ENCODE measurements around the gene HLA-DMA.

Gene HLA-DMA

DNA sequence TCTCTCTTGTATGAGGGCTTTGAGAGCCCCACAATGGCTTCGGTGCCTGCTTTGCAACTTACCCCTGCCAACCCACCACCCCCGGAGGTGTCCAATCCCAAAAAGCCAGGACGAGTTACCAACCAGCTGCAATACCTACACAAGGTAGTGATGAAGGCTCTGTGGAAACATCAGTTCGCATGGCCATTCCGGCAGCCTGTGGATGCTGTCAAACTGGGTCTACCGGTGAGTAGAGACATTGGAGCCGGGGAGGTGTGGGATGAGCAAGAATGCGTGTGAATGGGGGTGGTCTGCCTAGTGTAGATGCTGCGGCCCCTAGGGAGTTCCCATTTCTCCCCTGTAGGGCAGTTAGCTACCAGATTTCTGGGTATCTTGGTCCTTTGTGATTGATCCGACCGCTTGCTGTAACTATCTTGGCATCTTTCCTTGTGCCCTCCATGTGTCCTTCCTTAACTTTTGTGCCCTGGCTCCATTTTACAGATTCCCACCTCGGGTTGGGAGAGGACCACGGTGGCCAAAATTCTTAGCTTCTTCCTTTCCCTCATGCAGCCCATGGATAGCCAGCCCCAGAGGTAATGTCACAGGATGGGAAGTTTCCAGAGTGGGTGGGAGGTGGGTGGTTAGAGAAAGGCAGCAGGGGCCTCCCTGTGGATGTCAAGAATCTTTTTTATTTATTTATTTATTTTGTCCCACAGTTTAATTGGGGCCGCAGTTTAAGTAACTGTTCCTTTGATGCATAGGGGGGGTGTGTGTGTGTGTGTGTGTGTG is 21.8 kb upstream of the HLA-DMA start:
- DNase-seq (ENCODE audit: low read depth in 2 of 2) = no peak

DNA sequence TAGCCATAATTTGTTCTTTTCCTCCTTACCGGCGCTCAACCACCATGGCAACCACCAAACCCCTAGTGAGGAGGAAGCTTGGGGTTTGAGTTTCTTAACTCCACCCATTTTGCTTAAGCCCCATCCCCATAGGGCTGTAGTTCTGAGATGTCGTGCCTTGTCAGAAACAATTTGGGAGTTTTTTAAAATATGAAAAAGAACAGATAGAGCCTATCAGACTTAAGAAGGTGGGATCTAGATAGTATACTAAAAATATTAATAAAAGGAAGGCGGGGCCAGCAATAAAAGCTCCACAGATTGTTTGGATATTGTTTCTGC is 21.1 kb upstream of the HLA-DMA start:
- DNase-seq (ENCODE audit: low read depth in 2 of 2) = no peak

DNA sequence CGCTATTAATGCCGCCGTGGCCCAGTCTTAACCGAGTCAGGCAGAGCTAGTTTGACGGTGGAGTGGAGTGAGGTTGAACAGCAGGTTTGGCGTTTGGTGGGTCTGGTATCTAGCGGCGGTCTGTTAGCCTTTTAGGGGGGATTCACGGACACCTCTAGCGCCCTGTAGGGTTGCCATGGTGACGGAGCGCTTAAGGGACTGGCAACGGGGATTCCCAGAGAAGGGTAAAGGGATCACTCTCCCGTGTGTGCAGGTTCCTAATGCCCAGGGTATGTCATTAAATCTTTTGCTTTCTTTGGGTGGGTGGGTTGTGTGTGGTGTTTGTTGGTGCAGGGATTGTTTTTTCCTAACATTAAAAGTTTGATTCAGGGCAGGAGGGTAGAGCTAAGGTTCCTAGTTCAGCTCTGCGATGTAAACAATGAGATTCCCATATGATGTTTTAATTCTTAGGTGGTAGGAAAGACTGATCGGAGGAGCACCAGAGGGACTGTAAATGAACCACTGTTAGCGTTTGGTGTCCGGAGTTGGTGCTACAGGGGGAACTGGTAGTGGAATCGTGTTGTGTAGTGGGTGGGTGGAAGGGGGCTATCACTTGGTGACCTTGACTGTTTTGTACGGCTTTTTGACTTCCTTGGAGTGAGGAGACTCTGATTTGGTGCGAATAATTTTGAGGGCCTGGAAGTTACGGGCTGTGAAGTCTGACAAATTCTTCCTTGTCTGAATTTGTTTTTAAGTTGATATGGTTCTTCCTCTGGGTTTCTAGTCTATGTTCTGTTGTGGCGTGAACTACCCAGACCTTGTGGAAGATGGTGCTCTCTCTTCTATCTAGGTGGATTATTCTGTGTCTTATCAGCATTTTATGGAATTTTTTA is 20.5 kb upstream of the HLA-DMA start:
- DNase-seq (ENCODE audit: low read depth in 2 of 2) = peak in 1 of 2 donors; percentile 28

DNA sequence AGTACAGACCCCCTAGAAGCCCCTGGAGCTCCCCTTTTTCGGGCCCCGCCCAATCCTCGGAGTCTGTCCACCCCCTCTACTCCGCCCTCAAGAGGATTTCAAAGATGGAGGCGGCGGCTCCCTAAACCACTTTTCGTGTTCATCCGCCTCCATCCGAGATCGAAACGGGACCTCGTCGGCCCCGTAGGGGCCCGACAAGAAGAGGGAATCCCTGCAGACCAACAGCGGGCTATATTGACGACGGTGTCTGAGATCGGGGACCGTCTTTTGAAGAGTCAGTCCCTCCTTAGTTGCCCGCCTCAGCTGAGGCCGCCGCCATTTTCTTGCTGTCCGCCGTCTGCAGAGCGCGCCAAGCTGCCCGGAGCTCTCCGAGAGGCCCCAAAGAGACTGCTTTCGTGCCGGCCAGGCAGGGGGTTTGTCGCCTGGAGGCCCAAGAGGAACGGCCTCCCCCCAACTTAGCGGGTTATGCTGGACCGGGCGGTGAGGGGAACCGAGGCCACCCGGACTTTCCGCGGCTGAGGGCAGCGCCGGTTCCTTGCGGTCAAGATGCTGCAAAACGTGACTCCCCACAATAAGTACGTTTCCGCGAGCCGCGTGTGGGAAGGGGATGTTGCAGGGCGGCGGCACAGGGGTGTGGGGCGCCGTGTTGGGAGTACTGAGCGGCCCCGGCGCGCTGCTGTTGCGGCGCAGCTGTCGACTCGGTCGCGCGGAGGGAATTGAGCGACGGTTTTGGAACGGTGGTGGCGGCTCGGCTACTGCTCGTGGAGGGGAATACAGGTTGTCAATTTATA is 19.7 kb upstream of the HLA-DMA start:
- no peak for DNase-seq (ENCODE audit: low read depth in 2 of 2)

DNA sequence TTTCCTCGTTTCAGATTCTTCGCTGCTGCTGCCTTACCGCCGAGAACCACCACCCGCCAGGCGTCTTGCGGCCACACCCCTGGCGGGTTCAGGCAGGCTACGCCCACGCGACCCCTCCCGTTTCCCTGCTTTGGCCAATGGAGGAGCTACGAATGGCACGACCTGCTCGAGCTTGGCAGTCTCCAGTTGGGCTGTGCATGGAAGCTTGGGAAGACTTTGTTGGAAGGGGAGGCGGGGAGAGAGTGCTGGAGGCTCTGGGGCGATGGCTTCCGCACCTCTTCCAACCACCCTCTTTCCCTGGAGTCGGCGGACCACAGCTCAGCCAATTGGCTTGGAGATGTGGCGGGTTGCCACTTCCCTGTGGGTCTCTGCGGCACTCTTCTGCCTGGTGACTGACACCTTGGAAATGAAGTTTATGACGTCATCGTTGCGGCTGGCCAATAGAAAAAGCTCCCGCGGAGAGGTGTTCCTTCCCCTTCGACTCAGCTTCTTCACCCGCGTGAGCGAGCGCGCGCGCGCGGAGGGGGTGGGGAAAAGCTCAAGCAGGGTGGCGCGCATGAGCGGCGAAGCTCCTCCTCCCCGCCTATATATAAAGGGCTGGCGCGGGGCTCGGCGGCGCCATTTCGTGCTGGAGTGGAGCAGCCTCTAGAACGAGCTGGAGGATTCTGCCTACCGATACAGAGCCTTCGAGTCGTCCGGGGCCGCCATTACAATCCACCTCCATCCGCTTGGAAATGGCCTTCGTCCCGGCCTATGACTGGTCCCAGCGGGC is 18.9 kb upstream of the HLA-DMA start:
- peak; percentile 99 to 100 for DNase-seq (ENCODE audit: low read depth in 2 of 2)

DNA sequence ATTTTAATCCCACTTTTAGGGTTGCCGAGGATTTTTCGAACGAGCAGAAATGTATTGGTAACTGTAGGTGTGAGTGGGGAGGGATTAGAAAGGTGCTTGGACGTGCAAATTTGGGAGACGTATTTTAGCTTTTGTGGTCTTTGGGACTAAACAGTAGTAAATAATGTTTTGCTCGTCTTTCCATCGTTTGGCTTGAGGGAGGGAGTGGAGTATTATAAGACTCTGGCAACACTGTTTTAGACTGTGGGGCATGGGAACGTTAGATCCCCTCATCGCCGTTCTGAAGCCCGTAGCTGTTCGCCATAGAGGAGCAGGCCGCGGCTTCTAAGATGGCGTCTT is 18.3 kb upstream of the HLA-DMA start:
- no peak for DNase-seq (ENCODE audit: low read depth in 2 of 2)

DNA sequence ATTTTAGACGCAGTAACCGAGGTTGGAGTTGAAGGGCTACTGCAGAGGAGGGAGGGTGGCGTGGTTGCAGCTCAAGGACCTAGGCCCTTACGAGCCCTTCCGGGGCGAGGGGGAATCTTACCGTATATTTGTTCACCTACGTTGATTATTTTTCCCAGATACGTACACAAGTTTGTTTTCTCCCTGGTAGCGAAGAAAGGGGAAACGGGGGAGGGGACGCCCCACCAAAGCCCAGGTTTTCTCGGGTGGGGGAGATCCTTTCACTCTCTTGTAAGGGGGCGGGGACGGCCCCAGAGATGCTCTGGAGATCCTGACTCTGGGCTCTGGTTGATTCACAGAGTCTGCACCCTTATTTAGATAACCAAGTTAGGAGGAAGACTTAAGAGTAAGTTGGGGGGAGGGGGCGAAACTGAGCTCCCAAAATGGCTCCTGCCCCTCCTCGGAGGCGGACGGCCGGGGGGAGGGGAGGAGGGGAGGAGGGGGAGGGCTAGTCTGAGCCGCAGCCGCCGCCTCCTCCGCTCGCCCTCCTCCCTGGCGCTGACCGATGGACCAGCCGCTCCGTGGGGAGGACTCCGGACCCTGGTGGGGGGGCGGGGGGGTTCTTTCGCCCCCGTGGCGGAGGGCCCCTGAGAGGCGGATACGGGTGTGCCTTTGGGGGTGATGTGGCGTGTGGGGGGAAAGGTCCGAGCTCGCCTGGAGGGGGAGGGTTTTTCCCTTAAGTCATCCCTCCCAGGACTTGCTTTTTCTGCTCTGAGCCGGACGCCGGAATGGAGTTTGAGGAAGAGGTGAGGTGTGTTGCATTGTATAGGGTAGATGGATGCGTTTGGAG is 17.7 kb upstream of the HLA-DMA start:
- DNase-seq (ENCODE audit: low read depth in 2 of 2) = no peak

DNA sequence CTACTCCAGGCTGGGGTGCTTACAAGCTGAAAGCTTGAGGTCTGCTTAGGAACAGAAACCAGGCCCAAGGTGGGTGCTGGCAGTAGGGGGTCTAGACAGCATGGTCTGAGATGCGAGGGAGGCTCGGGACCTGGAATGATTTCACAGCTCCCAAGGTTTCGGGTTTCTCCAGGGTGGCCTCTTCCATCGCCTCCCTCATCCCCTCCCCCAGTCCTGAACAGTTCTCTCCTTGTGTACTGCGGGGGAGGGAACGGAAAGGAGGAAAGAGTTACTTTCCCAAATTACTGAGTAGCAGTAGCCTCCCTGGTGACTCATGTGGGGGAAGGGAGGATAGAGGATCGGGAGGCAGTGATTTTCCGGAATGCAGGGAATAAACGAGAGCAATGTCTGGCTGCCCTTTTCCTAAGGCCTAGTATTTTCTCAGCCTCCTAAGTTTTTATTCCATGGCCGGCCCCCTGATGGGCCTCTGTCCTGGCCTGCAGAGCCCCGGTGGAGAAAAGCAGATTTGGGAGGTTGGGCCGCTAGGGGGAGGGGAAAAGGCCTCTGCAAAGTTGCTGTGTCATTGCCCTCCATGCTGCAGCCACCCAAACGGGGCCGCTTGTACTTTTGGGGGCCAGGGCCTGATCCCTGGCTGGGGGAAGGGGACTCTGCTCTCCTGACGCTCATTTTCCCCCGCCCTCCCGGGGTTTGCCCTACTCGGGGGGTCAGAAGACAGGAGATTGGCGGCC is 17.0 kb upstream of the HLA-DMA start:
- DNase-seq (ENCODE audit: low read depth in 2 of 2) = no peak

DNA sequence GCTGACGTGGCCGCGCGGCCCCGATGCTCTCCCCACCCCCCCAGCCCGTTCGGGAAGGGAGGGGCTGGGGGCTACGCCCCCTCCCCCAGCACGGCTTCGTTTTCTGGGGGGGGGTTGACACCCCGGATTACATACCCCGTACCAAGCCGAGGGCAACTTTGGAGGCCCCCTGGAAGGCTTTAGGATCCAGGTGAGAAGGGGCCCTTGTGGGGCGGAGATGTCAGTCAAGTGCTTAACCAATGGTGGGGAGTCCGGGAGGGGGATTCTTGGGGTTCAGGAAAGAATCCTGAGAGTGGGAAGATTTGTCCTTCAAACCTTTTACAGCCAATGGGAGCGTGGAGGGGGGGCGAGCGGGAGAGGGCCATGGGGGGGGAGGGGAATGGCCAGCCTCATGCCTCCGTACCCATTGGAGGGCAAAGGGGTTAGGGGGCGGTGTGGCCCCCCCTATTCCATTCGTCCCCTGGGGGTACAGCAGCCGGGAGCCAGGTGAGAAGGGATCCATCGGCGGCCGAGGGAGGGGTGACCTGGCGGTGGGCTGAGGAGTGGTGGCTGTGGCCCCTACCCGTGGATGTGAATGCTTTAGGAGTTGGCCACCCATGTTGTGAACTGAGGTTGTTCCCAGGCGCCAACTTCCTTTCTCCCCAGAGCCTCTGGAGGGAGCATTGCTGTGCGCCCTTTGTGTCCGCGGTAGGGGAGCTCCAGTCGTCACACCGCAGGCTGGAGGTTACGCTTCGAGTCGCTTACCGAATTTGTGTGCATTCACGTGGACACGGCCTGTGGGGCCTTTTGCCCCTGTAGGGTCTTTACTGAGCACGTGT is 16.2 kb upstream of the HLA-DMA start:
- DNase-seq (ENCODE audit: low read depth in 2 of 2) = no peak

DNA sequence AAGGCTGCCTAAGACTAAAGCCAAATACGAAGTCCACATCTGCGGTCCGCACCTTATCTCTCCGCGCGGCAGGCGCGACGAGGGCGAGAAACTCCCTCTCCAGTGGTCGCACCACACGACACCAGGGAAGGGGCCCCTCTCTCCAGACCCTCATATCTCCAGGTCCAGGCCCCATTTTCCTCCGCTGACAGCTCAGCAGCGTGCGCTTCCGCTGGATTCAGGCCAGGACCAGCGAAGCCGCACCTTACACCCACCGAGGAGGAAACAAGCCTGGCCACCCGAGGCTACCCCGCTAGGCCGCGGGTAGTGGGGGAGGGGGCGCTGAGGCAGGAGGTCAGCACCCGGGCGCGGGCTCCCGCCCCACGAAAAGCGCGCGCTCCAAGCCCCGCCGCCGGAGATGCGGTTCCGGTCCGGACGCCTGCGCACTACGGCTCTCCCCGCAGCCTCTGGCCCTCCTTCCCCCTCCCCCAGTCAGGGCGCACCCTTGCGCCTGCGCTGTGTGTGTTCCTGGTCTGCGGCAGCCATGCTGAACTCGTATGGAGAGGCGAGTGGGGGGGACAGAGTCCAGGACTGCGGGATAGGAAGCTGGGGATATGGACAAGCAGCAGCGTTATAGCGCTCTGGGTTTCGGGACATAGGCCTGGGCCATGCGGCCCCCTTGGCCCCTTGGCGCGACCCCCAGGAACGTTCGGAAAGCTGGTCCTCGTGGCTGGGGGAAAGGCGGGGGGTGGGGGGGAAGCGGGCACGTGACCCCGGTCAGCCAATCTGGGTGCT is 15.4 kb upstream of the HLA-DMA start, which contains the start of gene BRD2:
Gene BRD2, plus strand, starts transcription at position 502 of the 774 bp plus-strand sequence. CDS start 4,305 bp downstream, outside the sequence.
- peak; percentile 87 to 93 for DNase-seq (ENCODE audit: low read depth in 2 of 2)

DNA sequence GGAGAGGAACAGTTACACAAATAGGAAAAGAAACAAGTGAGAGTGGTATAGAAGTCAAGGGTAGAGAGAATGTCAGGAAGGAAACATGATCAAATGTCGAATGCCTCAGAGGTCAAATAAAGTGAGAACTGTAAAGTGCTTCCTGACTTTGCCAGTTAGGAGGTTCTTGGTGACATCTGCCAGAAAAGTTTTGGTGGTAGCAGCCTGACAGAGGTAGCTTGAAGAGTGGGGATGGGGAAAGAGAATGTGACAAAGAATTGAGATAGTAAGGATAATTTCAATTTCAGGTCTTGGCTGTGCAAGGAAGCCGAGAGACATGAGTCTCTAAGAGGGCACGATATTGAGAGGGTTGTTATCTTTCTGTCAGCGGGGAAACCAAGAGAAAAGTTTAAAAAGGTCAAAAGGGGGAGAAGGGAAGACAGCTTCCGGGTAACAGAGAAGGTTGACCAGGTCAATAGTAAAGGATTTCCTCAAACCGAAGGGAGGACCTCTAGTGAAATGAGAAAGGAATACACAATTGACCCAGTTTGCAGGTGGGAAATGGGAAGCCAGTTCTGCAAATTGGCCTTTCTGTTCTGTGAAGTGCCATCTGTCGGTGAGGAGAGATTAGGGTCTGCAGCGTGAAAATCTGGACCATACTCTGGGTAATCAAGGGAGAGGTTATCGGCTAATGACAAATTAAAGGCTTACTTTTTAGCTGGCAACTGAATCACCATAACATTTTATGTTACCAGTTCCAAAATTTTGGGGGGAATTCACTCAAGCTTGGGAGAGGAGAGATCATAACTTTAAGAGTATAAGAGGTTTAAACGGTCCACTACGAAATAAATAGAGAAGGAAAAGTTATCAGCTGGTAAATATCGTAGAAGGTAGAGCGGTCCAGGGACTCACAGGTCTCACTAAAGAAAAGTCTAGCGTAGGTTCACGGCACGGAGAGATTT is 14.5 kb upstream of the HLA-DMA start:
- no peak for DNase-seq (ENCODE audit: low read depth in 2 of 2)

DNA sequence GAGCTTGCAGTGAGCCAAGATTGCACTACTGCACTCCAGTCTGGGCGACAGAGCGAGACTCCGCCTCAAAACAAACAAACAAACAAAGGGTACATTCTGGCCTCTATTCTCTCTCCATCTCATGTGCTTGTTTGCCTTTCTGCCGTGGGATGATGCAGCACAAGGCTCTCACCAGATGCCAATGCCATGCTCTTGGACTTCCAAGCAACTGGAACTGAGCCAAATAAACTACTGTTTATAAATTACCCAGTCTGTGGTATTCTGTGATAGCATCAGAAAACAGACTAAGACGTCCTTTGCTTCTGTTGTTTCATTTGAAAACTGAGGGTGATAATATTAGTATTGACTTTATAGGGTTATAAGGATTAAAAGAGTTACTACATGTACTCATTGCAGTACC is 11.9 kb upstream of the HLA-DMA start:
- DNase-seq (ENCODE audit: low read depth in 2 of 2) = no peak

DNA sequence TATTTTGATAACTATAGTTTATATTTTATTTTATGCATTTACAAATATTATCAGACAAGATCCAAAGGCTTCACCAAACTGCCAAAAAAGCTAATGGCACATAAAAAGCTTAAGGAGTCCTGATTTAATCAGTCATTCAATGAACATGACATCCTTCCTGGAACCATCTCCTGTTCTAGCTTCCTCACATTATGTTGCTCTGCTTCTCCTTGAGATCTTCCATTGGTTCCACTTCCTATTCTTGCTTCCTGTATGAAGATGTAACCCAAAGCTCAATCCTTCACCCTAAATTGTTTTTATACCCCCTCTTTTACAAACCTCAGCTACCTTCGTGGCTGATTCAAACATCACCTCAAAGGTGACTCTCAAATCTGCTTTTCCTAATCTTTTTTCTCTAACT is 11.0 kb upstream of the HLA-DMA start:
- no peak for DNase-seq (ENCODE audit: low read depth in 2 of 2)

DNA sequence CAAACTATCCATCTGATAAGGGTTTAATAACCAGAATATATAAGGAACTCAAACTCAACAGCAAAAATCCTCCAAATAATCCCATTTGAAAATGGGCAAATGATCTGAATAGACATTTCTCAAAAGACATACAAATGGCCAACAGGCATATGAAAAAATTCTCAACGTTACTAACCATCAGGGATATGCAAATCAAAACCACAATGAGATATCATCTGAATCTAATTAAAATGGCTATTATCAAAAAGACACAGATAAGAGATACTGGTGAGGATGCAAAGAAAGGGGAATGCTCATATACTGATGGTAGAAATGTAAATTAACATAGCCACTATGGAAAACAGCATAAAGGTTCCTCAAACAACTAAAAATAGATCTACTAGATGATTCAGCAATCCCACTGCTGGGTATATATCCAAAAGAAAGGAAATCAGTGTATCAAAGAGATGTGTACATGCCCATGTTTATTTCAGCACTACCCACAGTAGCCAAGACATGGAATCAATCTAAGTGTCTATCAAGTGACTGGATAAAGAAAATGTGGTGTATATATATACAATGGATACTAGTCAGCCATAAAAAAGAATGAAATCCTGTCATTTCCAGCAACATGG is 9.4 kb upstream of the HLA-DMA start:
- no peak for DNase-seq (ENCODE audit: low read depth in 2 of 2)

DNA sequence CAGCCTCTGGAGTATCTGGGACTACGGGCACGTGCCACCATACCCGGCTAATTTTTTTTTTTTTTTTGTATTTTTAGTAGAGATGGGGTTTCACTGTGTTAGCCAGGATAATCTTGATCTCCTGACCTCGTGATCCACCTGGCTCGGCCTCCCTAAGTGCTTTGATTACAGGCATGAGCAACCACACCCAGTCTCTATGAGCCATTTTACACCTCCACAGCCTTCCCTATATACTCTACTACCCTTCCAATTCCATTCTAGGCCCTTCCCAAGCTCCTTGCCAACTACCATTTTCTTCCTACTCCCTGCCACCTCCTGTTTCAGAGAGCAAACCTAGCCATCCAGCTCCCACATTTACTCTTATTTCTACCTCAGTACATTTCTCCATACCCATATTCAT is 7.7 kb upstream of the HLA-DMA start:
- no peak for DNase-seq (ENCODE audit: low read depth in 2 of 2)

DNA sequence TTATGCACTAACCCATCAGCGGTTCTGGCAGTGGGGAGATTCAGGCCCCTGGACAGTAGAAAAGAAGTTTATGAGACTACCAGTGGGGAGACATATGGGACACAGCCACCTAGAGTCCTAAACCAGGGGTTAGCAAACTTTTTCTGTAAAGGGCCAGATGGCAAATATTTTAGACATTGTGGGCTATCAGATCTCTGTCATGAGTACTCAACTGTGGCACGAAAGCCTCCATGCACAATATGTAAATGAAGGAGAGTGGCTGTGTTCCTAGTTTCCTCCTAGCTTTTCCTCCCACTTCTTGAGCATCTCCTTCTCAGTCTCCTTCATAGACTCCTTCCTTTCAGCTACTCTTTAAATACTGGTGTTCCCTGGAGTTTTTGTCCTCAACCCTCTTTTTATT is 3.3 kb upstream of the HLA-DMA start:
- no peak for DNase-seq (ENCODE audit: low read depth in 2 of 2)
